ENCODE data around the gene CEP85L.

DNA sequence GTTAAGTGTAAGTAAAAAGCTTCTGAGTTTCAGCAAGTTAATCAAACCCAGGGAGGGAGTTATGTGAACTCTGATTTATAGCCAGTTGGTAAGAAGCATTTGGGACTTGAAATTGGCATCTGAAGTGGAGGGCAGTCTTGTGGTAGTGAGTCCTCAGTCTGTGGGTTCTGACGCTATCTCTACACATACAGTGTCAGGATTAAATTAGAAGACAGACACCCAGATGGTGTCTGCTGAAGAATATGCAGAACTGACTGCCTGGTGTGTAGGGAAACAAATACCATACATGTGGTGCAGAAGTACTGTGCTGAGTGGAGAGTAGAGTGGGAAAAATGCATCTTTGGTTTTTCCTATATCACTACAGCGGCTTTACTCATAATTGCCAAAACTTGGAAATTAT is 146.8 kb downstream of the CEP85L start:
- TF ChIP-seq, protein P1, sequence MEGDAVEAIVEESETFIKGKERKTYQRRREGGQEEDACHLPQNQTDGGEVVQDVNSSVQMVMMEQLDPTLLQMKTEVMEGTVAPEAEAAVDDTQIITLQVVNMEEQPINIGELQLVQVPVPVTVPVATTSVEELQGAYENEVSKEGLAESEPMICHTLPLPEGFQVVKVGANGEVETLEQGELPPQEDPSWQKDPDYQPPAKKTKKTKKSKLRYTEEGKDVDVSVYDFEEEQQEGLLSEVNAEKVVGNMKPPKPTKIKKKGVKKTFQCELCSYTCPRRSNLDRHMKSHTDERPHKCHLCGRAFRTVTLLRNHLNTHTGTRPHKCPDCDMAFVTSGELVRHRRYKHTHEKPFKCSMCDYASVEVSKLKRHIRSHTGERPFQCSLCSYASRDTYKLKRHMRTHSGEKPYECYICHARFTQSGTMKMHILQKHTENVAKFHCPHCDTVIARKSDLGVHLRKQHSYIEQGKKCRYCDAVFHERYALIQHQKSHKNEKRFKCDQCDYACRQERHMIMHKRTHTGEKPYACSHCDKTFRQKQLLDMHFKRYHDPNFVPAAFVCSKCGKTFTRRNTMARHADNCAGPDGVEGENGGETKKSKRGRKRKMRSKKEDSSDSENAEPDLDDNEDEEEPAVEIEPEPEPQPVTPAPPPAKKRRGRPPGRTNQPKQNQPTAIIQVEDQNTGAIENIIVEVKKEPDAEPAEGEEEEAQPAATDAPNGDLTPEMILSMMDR (IDR thresholded peaks at IDR 0.05; ENCODE audit: borderline replicate concordance, extremely low read depth, low read length, poor library complexity, severe bottlenecking) = no peak
- no peak for TF ChIP-seq EZH2 (IDR thresholded peaks at IDR 0.05; ENCODE audit: borderline replicate concordance, low read depth, low read length, severe bottlenecking)
